GM12865 (cell line): ENCODE data around the gene WNT9B.

Experiments
- DNase-seq: peaks from one replicate; pipeline ENCODE4 v3.0.0; 2010; ENCODE audit warnings: low read depth
- H3K4me3 ChIP-seq: 2 replicates; pipeline ENCODE4 v1.5.1; 2011; ENCODE audit warnings: mild to moderate bottlenecking, low read depth, low read length, control low read depth
- TF ChIP-seq, protein P1 (sequence below): IDR thresholded peaks from 2 replicates; pipeline ENCODE4 v1.5.1; 2011; ENCODE audit warnings: low read length, control low read depth, low read depth, inconsistent platforms; ENCODE audit not compliant: insufficient read depth; ENCODE audit errors: missing control alignments

WNT9B gene

DNA sequence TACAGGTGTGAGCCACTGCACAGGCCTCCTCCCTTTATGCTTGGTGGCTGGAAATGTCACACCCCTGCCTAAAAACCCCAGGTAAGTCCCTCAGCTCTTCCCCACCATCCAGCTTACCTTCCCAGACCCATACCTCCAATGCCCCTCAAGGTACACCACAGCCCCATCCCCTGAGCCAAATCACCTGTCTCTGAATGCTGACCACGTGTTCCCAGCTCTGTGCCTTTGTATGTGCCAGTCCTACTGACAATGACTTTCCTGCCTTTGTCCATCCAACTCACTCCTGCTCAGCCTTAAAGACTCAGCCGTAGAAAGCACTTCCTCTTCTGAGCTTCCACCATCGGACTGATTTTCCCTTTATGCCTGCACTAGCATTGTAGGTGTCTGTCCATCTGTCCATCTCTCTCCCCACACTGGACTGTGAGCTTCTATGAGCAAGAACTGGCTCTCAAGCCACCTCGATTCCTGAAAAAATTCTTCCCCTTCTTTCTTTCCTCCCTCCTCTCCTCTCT lies 40.9 kb downstream of the WNT9B start:
- TF ChIP-seq, protein P1, sequence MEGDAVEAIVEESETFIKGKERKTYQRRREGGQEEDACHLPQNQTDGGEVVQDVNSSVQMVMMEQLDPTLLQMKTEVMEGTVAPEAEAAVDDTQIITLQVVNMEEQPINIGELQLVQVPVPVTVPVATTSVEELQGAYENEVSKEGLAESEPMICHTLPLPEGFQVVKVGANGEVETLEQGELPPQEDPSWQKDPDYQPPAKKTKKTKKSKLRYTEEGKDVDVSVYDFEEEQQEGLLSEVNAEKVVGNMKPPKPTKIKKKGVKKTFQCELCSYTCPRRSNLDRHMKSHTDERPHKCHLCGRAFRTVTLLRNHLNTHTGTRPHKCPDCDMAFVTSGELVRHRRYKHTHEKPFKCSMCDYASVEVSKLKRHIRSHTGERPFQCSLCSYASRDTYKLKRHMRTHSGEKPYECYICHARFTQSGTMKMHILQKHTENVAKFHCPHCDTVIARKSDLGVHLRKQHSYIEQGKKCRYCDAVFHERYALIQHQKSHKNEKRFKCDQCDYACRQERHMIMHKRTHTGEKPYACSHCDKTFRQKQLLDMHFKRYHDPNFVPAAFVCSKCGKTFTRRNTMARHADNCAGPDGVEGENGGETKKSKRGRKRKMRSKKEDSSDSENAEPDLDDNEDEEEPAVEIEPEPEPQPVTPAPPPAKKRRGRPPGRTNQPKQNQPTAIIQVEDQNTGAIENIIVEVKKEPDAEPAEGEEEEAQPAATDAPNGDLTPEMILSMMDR: no peak
- H3K4me3 ChIP-seq: no peak overlapping the region
- no peak for DNase-seq

DNA sequence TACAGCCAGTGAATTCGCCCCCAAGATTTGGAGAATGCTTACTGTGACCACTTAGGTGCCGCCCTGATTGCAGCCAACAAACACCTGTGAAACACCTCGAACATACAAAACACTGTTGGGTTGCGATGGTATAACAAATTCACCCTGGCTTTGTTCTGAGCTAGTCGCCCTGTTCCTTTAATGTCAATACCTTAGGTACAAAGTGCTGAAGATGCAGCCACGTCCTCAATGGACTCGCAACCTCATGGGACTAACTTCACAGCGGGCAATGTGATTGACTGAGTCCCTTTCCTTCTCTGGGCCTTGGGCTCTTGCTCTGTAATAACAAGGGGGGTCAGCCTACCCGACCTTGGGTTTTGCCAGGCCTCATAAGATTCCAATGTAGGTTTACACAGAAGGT lies 42.6 kb downstream of the WNT9B start:
- TF ChIP-seq, protein P1: no peak
- H3K4me3 ChIP-seq: no peak overlapping the region
- no peak for DNase-seq

DNA sequence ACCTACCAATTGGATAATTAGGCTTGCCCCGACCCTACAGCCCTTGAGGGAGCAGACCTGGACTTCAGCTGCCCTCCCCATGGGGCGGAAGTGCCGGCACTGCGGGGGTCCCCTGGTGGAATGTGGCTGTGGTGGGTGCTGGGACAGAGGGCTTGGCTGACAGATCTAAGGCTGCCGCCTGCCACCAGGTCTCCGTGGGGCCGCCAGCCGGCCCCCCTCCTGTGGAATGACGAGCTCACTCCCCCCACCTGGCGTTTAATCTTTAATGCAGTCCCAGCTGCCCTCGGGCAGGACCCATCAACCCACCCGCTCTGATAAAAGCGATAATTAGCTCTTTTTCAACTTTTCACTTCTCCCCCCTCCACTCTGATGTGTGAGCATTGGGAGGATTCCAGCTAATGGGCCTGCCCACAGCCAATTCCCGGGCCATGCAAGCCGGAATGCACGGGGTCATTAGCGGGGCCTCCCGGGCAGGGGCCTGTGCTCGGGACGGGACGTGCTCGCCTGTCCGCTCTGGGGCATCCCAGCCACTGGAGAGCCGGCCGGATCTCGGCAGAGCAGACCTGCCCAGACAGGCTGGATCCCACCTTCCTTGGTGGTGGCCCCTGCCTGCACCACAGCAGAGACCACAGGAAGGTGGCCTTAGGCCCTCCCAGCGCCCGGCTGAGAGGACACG lies 43.2 kb downstream of the WNT9B start:
- H3K4me3 ChIP-seq: no peak overlapping the region
- TF ChIP-seq, protein P1: no peak
- DNase-seq: no peak

DNA sequence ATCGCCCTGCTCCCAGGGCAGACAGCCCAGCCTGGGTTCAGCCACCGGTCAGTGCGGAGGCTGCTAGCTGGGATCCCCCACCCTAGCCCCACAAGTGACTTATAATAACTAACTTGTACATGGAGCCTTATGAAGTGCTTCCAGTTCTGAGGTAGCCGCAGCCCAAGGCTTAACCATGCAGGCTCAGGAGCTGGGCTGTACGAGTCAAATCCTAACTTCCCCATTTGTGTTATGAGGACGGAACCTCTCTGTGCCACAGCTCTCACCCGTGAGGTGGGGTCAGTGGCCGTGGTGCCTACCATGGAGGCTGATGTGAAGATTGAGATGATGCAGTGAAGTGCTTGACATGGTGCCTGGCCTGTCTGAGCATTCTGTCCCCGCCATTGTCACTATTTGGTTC lies 43.8 kb downstream of the WNT9B start:
- DNase-seq: no peak
- TF ChIP-seq, protein P1: no peak
- no peak overlapping the region for H3K4me3 ChIP-seq

DNA sequence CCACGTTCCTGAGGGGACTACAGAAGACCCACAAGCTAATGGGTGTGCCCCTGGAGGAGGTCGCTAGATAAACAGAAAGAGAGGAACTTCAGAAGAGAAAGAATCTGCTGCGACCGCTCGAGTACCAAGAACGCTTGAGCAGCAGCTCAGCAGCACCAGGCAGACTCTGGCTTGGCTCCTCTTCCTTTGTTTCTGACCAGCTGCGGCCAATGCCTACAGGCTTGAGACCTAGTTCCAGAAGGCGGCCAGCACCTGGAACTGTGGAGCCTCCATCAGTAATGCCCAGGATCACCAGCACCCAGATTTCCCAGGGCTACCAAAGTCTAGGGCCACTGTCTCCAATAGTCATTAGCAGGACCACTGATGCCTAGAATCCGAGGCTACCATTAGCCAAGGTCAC lies 45.6 kb downstream of the WNT9B start:
- DNase-seq: no peak
- TF ChIP-seq, protein P1: no peak
- H3K4me3 ChIP-seq: no peak overlapping the region

DNA sequence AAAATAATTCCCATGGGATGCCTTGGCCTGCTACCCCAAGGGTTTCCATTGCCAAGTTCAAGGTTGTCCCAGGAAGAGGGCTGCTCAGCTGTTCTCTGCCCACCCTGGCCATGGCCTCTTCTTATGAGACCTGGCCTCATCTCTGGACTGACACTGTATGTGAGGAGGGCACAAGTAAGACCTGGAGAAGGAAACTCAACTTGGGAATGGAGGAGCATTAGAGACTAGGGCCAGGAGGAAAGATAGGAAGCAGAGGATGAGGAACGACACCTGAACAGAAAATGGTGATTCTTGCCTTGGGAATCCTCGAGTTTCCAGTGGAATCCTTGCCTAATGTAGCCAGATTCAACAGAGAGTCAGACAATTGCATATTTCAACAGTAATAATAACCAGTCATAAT lies 47.0 kb downstream of the WNT9B start:
- H3K4me3 ChIP-seq: no peak overlapping the region
- no peak for DNase-seq
- TF ChIP-seq, protein P1: no peak

DNA sequence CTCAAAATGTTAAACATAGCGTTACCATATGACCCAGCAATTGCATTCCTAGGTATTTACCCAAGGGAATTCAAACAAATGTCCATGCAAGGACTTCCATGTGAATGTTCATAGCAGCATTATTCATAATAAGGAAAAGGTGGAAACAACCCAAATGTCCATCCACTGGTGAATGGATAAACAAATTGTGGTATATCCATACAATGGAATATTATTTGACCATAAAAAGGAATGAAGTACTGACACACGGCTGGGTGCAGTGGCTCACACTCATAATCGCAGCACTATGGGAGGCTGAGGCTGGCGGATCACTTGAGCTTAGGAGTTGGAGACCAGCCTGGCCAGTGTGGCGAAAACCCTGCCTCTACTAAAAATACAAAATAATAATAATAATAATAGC lies 47.5 kb downstream of the WNT9B start:
- no peak for DNase-seq
- TF ChIP-seq, protein P1: no peak
- H3K4me3 ChIP-seq: no peak overlapping the region
